Osteoblast (primary cell): ENCODE results near the gene PTPRE. TPM values are rescaled to one million over a fixed set of nuclear protein-coding genes. Genes with fewer than 3 reads are reported as not detected.

Experiments
- DNase-seq: peaks from one replicate; pipeline ENCODE4 v3.0.0; 2011; ENCODE audit warnings: low spot score, mixed read lengths; ENCODE audit not compliant: insufficient read length; ENCODE audit errors: missing footprints
- H2AFZ ChIP-seq: 2 replicates; pipeline ENCODE4 v1.6.0; 2011; ENCODE audit warnings: mild to moderate bottlenecking, low read length
- H3K27ac ChIP-seq: 2 replicates; pipeline ENCODE4 v1.5.1; 2011; ENCODE audit warnings: mild to moderate bottlenecking, low read depth, low read length, moderate library complexity
- H3K27me3 ChIP-seq: 2 replicates; pipeline ENCODE4 v1.6.0; 2012; ENCODE audit warnings: mild to moderate bottlenecking, control low read depth, inconsistent platforms, low read length, moderate library complexity; ENCODE audit not compliant: insufficient read depth
- H3K36me3 ChIP-seq: 2 replicates; pipeline ENCODE4 v1.5.1; 2011; ENCODE audit warnings: mild to moderate bottlenecking, low read length, control low read depth, moderate library complexity; ENCODE audit not compliant: insufficient read depth
- H3K4me1 ChIP-seq: 2 replicates; pipeline ENCODE4 v1.5.1; 2011; ENCODE audit warnings: mild to moderate bottlenecking, low read length, control low read depth, moderate library complexity; ENCODE audit not compliant: insufficient read depth
- H3K4me2 ChIP-seq: 2 replicates; pipeline ENCODE4 v1.6.0; 2011; ENCODE audit warnings: mild to moderate bottlenecking, low read length; ENCODE audit not compliant: insufficient read depth
- H3K4me3 ChIP-seq: fragments of 200-600 bp; sonication (generic); 3 replicates; pipeline ENCODE4 v1.5.1; 2012; ENCODE audit warnings: mild to moderate bottlenecking, low read length, inconsistent platforms; ENCODE audit not compliant: insufficient read depth
- H3K79me2 ChIP-seq: 2 replicates; pipeline ENCODE4 v1.6.0; 2012; ENCODE audit warnings: mild to moderate bottlenecking, low read length, control low read depth, inconsistent platforms; ENCODE audit not compliant: insufficient read depth
- H3K9me3 ChIP-seq: 2 replicates; pipeline ENCODE4 v1.5.1; 2011; ENCODE audit warnings: low read depth, low read length, control low read depth
- H4K20me1 ChIP-seq: 2 replicates; pipeline ENCODE4 v1.6.0; 2012; ENCODE audit warnings: mild to moderate bottlenecking, low read length, control low read depth; ENCODE audit not compliant: insufficient read depth
- CTCF ChIP-seq: IDR thresholded peaks from 2 replicates; pipeline ENCODE4 v1.5.1; 2011; ENCODE audit warnings: mild to moderate bottlenecking, low read depth, low read length, moderate library complexity; ENCODE audit errors: extremely low read depth
- total RNA-seq: library from RNA; depleted of rRNA; stranded (reverse); fragments of >200 nt; gene quantifications from 2 replicates; pipeline ENCODE4 v1.2.3, GENCODE V29; 2012

The PTPRE gene
- total RNA-seq, 1 donor = 9.0 TPM

GRCh38 chr10:128095027-128095752 lies 188.3 kb downstream of the PTPRE start:
- Histone ChIP-seq H4K20me1 (no peaks in the 10 kb centered on the region), H3K4me1 (no peaks in the 10 kb centered on the region), H3K27me3 (no peaks in the 10 kb centered on the region), H3K4me2 (no peak overlapping the region), H3K4me3 (no peak overlapping the region), H3K9me3 (no peaks in the 10 kb centered on the region), H3K79me2 (no peaks in the 10 kb centered on the region), H3K27ac (no peak overlapping the region), H2AFZ (no peak overlapping the region), H3K36me3 (peaks cover 14% of the 10 kb centered on the region)
- no peak for TF ChIP-seq CTCF
- DNase-seq = no peak

DNA sequence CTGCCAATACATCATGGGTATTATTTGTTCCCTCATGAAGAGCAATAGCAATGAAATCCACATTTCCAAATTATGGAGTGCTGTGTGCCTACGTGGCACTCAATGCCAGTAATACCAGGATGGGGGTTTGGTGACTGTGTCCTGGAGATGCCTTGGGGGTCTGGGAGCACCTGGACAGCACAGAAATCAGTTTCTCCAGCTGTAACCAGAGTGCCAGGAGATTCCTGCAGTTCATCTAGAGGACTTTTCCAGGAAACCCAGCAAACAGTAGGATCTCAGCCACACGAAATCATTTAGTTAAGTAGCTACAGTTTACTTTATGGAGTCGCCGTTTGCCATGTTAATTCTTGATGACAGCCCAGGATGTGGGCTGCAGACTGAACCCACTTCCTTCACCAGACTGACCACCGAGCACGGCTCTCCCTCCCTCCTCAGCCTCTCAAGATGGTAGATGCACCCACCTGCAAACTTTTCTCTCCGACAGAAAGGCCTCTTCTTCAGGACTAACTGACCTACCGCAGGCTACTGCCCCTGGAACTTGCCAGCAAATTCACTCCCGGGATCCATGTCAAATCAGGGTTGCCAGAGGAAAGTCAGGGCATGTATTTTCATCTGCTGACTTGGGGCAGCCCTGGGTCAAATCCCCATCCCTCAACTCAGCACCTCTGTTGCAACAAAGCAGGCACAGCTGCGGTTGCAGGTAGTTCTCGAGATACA lies 189.0 kb downstream of the PTPRE start:
- H3K4me2 ChIP-seq = no peak overlapping the region
- no peak for DNase-seq
- H3K36me3 ChIP-seq = peaks cover 17% of the 10 kb centered on the region
- no peak overlapping the region for H3K27ac ChIP-seq
- no peak for TF ChIP-seq CTCF
- H3K27me3 ChIP-seq = no peaks in the 10 kb centered on the region
- H3K4me3 ChIP-seq = no peak overlapping the region
- H4K20me1 ChIP-seq = no peaks in the 10 kb centered on the region
- H3K4me1 ChIP-seq = no peaks in the 10 kb centered on the region
- H2AFZ ChIP-seq = peak overlapping the region; percentile 74
- no peaks in the 10 kb centered on the region for H3K79me2 ChIP-seq
- no peaks in the 10 kb centered on the region for H3K9me3 ChIP-seq

DNA sequence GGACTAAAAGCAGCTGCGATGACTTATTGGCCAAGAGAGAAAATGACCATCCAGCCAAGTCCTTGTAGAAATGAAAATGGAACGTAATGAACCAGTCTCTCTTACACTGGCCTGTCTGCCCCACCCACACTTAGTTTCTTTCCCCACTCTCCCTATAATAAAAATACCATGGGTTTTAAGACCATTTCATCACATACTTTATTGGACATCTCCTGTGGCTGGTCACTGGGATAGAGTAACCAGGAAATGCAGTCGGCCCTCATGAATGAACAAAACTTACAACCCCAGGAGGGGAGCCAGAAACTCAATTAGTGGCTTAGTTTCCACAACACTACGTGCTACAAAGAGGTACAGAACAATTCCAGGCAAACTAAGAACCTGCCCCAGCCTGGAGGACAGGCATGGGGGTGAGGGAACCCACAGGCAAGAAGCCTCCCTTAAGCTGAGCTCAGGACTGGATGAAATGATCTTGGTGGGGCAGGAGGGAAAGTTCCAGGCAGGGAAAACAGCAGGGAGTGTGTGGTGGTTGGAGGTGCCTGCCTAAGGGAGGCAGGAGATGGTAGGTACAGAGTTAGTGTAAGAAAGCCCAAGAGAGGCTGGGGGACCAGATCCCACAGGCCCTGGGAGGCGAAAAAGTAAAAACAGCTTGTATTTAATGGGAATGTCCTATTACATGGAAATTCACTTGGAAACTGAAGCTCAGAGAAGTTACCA lies 189.7 kb downstream of the PTPRE start:
- Histone ChIP-seq H3K36me3 (peaks cover 25% of the 10 kb centered on the region), H3K79me2 (no peaks in the 10 kb centered on the region), H3K4me3 (no peak overlapping the region), H3K9me3 (no peaks in the 10 kb centered on the region), H3K4me2 (no peak overlapping the region), H3K27ac (no peak overlapping the region), H2AFZ (peak overlapping the region; percentile 74), H3K4me1 (no peaks in the 10 kb centered on the region), H4K20me1 (no peaks in the 10 kb centered on the region), H3K27me3 (no peaks in the 10 kb centered on the region)
- TF ChIP-seq CTCF = no peak
- peak; percentile 65 for DNase-seq

GRCh38 chr10:128097783-128098182 lies 190.9 kb downstream of the PTPRE start:
- Histone ChIP-seq H3K79me2 (no peaks in the 10 kb centered on the region), H3K4me2 (no peak overlapping the region), H3K4me1 (no peaks in the 10 kb centered on the region), H4K20me1 (no peaks in the 10 kb centered on the region), H3K27me3 (no peaks in the 10 kb centered on the region), H3K36me3 (peaks cover 33% of the 10 kb centered on the region), H3K27ac (no peak overlapping the region), H3K4me3 (no peak overlapping the region), H2AFZ (peak overlapping the region; percentile 18), H3K9me3 (no peaks in the 10 kb centered on the region)
- TF ChIP-seq CTCF = no peak
- DNase-seq = no peak
